Measurements from ENCODE around the gene SERPINB2.

SERPINB2 gene

GRCh38 chr18:63887424-63887823, at the start of gene SERPINB2:
SERPINB2 (plus strand) TSS chr18:63887705; CDS start chr18:63891445, 3,740 bp downstream.
- DNase-seq = no peak

GRCh38 chr18:63843008-63843407, 44.5 kb upstream of the SERPINB2 start:
- DNase-seq = no peak

- DNase-seq = no peak
Measured at GRCh38 chr18:63844254-63844653, 43.3 kb upstream of the SERPINB2 start.

GRCh38 chr18:63848159-63848558, 39.3 kb upstream of the SERPINB2 start:
- DNase-seq = no peak

GRCh38 chr18:63850020-63850419, 37.5 kb upstream of the SERPINB2 start:
- no peak for DNase-seq

GRCh38 chr18:63850636-63851035, 36.9 kb upstream of the SERPINB2 start:
- no peak for DNase-seq

GRCh38 chr18:63858456-63858855, 29.0 kb upstream of the SERPINB2 start:
- DNase-seq = no peak

- no peak for DNase-seq
Measured at GRCh38 chr18:63859781-63860475, 27.6 kb upstream of the SERPINB2 start.

GRCh38 chr18:63860531-63860930, 27.0 kb upstream of the SERPINB2 start:
- no peak for DNase-seq

GRCh38 chr18:63867368-63868125, 20.0 kb upstream of the SERPINB2 start:
- DNase-seq = no peak

- DNase-seq = no peak
Measured at GRCh38 chr18:63868546-63868945, 19.0 kb upstream of the SERPINB2 start.

GRCh38 chr18:63869374-63869773, 18.1 kb upstream of the SERPINB2 start:
- no peak for DNase-seq

GRCh38 chr18:63869851-63870250, 17.7 kb upstream of the SERPINB2 start:
- no peak for DNase-seq

GRCh38 chr18:63871836-63872235, 15.7 kb upstream of the SERPINB2 start:
- no peak for DNase-seq

GRCh38 chr18:63872586-63872985, 14.9 kb upstream of the SERPINB2 start:
- no peak for DNase-seq

GRCh38 chr18:63878343-63878742, 9.2 kb upstream of the SERPINB2 start:
- DNase-seq = no peak

- DNase-seq = no peak
Measured at GRCh38 chr18:63878925-63879324, 8.6 kb upstream of the SERPINB2 start.

GRCh38 chr18:63879709-63880108, 7.8 kb upstream of the SERPINB2 start:
- DNase-seq = no peak

GRCh38 chr18:63881851-63882250, 5.7 kb upstream of the SERPINB2 start:
- DNase-seq = no peak

- DNase-seq = no peak
Measured at GRCh38 chr18:63882333-63883141, 5.0 kb upstream of the SERPINB2 start.

GRCh38 chr18:63883617-63884016, 3.9 kb upstream of the SERPINB2 start:
- no peak for DNase-seq

- no peak for DNase-seq
Measured at GRCh38 chr18:63888470-63889190, 1.1 kb downstream of the SERPINB2 start.

- no peak for DNase-seq
Measured at GRCh38 chr18:63889626-63890025, 2.1 kb downstream of the SERPINB2 start.
